SIG-M5 (cell line): Measurements from ENCODE around the gene PER1.

ENCODE experiments used
- DNase-seq: peaks from one replicate; lab custom pipeline; 2025; lab: John Stamatoyannopoulos, UW

PER1 gene, protein sequence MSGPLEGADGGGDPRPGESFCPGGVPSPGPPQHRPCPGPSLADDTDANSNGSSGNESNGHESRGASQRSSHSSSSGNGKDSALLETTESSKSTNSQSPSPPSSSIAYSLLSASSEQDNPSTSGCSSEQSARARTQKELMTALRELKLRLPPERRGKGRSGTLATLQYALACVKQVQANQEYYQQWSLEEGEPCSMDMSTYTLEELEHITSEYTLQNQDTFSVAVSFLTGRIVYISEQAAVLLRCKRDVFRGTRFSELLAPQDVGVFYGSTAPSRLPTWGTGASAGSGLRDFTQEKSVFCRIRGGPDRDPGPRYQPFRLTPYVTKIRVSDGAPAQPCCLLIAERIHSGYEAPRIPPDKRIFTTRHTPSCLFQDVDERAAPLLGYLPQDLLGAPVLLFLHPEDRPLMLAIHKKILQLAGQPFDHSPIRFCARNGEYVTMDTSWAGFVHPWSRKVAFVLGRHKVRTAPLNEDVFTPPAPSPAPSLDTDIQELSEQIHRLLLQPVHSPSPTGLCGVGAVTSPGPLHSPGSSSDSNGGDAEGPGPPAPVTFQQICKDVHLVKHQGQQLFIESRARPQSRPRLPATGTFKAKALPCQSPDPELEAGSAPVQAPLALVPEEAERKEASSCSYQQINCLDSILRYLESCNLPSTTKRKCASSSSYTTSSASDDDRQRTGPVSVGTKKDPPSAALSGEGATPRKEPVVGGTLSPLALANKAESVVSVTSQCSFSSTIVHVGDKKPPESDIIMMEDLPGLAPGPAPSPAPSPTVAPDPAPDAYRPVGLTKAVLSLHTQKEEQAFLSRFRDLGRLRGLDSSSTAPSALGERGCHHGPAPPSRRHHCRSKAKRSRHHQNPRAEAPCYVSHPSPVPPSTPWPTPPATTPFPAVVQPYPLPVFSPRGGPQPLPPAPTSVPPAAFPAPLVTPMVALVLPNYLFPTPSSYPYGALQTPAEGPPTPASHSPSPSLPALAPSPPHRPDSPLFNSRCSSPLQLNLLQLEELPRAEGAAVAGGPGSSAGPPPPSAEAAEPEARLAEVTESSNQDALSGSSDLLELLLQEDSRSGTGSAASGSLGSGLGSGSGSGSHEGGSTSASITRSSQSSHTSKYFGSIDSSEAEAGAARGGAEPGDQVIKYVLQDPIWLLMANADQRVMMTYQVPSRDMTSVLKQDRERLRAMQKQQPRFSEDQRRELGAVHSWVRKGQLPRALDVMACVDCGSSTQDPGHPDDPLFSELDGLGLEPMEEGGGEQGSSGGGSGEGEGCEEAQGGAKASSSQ (N-terminal part only)

GRCh38 chr17:8152112-8152775, at the start of gene PER1:
TSS of gene PER1 (minus strand) at chr17:8152404. CDS start at chr17:8150706, 1,698 bp downstream.
- DNase-seq, result peak; percentile 66

- peak; percentile 45 for DNase-seq
Observed at GRCh38 chr17:8192070-8192815, 40.0 kb upstream of the PER1 start.

DNA sequence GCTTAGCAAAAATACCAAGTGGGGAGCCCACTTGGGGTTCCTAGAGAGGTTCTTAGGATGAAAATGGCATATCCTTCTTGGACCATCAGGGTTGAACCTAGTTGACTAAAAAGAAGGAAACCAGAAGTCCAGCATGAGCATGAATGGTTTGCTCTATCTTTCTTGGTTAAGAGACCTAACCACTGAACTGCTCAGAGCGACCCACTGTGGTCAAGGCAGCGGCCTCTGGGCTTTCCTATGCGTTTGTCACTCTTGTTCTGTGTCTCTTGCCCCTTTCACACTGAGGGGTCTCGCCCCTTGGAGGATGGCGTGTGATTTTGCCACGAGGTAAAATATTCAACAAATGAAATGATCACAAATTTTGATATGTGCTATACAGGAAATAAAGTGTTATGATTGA, 38.3 kb upstream of the PER1 start:
- no peak for DNase-seq

DNA sequence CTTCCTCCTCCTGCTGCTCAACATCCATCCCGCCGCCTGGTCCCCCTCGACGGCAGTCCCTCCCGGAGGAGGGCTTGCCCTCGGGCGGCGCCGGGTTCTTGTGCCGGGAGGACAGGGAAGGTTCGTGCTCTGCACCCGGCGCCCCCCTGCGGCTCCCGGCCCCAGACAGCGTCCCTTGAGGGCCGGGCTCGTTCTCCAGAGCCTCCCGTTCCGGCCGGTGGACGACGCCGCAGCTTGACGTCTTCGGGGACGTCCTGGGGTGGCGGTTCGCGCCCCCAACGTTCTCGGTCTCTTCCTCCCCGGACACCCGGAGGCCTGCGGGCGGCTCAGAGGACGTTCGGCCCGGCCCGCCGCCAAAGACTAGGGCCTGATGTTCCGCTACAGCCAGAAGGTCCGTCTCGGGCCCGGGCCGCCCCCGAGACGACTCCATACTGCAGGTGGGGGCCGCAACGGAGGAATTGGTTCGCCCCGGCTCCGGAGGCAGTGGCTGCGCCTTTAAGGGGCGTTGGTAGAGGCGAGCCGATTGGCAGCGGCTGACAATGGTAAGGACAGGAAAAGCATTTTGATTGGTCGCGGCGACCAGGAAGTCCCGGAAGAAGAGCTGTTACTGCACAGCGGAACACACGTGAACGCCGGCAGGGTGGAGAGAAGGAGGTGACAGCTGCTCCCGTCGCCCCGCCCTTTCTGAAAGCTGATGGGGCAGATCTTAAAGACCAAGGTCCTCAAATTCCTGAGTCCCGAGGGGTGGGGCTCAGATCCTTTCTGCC, 37.7 kb upstream of the PER1 start, which contains the start of gene BORCS6:
TSS of gene BORCS6 (minus strand) at position 470 of the 767 bp plus-strand sequence. CDS start at position 430, 40 bp downstream.
- DNase-seq, result peak; percentile 94

DNA sequence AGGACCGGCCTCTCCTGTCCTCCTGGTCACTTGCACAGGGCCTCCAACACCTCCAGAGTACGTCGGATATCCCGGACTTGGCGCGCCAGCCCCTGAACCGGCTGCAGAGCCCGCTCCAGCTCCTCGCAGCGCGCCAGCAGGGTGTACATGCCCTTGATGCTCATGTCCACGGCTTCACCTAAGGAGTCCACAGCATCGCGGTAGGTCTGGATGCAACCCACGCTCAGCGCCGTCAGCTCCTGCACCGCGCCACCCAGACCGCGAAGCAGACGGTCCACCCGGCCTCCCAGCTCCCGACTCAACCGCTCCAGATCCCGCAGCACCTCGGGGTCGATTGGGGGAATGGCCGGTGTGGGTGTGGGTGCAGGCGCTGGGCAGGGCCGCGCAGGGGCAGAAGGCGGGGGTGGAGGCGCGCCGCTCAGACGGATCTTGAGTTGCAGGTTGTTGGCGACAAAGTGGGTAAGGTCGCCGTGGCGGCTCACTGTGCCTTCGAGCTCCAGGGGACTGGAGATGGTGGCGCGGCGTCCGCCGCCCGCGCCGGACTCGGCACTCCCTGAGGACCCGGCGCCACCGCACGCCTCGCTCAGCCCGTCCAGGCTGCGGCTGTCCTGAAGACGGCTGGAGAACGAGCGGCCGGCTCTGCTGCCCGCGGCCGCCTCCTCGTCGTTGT, 37.0 kb upstream of the PER1 start:
- no peak for DNase-seq

GRCh38 chr17:8188263-8188839, 36.1 kb upstream of the PER1 start:
- DNase-seq, result no peak

- peak; percentile 87 for DNase-seq
Observed at GRCh38 chr17:8187517-8188262, 35.5 kb upstream of the PER1 start.

DNA sequence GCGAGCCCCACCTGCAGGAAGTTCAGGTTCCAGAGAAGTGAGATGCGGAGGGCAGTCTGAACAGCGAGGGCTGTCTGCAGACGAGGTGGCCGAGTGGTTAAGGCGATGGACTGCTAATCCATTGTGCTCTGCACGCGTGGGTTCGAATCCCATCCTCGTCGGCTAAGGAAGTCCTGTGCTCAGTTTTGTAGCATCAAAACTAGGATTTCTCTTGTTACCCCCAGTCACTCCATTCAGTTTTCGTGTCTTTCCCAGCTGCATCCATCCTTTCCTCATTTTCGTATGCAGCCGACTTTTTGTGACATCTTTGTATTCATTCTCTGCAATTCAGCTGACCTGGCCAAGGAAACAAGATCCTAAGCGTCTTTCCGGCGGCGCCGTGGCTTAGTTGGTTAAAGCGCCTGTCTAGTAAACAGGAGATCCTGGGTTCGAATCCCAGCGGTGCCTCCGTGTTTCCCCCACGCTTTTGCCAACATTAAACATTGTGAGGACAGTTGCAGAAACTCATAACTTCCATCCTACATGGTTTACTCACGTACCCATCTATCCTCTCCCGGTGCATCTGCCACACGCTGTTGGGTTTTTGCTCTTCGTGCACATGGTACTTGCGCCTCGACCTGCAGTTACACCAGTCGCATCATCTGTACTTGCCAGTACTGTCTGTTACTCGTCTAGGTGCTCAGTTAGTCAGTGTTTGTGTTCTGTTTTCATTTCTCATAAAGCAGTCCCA, 34.7 kb upstream of the PER1 start:
- peak; percentile 44 for DNase-seq

- no peak for DNase-seq
Observed at GRCh38 chr17:8186446-8186786, 34.2 kb upstream of the PER1 start.

DNA sequence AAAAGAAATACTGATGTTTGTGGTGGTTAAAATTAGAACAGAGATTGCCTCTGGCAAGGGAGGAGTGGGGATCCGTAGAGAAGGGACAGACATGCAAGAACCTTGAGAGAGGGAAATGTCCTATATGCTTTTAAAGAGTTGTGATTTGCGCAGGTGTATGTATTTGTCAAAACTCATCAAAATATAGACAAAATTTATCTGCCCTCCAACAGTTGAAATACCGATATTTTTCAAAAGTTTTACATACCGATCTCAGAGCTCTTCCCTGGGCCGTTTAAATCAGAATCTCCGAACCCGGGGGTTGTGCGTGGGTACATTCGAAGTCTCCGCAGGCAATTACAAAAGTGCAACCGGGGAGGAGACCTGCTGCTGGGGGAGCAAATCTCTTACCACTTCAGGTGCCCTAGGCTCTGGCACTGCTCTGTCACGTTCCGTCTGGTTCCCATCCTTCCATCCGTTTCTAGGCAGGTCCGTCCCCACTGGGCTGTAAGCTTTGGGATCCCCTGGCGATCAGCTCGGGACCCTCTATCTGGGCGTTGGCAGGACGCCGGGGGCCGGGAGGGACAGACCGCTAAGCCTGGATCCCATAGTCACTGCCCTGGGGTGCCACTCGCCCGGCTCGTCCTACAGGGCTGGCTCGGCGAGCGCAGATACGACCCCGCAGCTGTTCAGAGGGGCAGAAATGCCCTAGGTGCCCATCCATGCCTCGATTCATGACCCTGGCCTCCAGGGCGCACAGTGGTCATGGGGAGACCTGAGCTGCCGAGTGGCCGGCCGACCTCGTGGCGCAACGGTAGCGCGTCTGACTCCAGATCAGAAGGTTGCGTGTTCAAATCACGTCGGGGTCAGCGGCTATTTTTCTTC, 33.6 kb upstream of the PER1 start:
- no peak for DNase-seq

DNA sequence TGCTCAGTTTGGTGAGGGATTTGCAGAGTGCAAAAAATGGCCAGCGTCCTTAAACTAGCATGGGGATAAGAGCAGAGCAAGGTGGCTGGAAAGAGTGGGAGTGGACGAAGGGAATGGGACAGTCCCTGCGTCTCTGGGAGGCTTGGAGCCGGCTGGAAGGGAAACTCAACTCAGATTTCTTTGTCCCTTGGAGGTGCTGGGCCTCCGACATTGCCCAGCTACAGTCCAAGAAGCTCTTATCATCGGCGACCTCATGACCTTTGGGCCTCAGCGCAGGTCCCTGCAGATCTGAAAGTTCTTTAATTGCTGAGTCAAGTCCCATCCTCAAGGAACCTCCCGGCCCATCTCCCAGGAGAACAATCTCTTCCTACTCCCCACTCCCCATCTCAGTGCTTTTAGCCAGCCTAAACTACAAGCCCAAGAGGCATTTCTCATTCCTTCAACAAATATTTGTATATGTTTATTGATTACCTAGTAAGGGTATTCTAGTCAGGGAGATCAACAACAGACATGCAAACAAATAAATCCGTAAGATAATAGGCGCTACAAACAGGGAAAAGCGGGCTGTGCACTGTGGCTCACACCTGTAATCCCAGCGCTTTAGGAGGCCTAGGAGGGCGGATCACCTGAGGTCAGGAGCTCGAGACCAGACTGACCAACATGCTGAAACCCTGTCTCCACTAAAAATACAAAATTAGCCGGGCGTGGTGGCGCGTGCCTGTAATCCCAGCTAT, 25.0 kb upstream of the PER1 start:
- DNase-seq, result no peak

DNA sequence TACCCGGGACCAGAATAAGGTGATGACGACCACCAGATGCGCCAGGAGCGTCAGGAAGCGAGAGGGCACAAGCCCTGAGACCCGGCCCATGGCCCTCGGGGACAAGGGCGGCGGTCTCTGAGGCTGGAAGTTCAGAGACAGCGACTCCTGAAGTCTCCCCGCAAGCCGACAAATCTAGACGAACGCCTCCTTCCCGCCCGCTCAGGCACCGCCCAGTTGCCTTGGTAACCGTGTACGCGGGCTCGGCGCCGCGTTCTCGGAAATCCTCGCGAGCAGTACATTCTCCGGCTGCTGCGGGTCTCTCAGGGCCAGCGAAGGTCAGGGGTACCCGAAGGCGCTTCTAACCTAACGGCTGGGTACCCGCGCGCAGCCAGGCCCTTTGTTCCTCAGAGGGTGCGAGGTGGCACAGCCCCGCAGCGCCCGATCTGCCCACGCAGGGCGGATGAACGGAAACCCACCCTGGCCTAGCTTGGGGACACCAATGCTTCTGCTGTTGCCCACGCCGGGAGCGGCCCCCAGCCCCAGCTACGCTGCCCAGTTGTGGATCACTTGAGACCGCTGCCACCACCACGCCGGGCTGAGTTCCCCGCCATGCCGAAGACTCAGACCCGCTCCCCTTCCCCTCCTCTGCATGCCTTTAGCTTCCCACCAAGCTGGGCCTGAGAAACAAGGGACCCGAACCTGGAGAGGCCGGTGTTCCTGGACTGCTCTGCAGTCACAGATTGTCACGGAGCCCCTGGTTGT, 24.2 kb upstream of the PER1 start, which contains the start of gene TMEM107:
TSS of gene TMEM107 (minus strand) at position 184 of the 744 bp plus-strand sequence. CDS start at position 90, 94 bp downstream.
- no peak for DNase-seq

GRCh38 chr17:8175795-8176196, 23.6 kb upstream of the PER1 start:
- DNase-seq, result no peak

GRCh38 chr17:8173871-8174322, 21.7 kb upstream of the PER1 start:
- DNase-seq, result no peak
